AG09319 (cell line): ENCODE data around the gene KIR2DL1.
"Not testable (repeated sequence)": the region's sequence is repeated elsewhere in the genome, so short reads cannot be mapped to it uniquely, and the experiment has no call there.

Source experiments
- DNase-seq: peaks from one replicate; pipeline ENCODE4 v3.0.0-alpha.2; 2010; ENCODE audit warnings: low read depth; ENCODE audit errors: extremely low read depth
- CTCF ChIP-seq: IDR thresholded peaks from 2 replicates; pipeline ENCODE4 v1.5.1; 2011; ENCODE audit warnings: low read depth, mild to moderate bottlenecking, inconsistent platforms, low read length, moderate library complexity

KIR2DL1 gene

GRCh38 chr19:54804571-54804970 is 35.0 kb downstream of the KIR2DL1 start:
- no peak for TF ChIP-seq CTCF
- DNase-seq = no peak

GRCh38 chr19:54805665-54806515 is 36.3 kb downstream of the KIR2DL1 start:
- no peak for DNase-seq
- no peak for TF ChIP-seq CTCF

GRCh38 chr19:54806516-54806838 is 36.9 kb downstream of the KIR2DL1 start:
- TF ChIP-seq CTCF = no peak
- no peak for DNase-seq

GRCh38 chr19:54814571-54814970 is 45.0 kb downstream of the KIR2DL1 start:
- DNase-seq = not testable (repeated sequence)

- not testable (repeated sequence) for DNase-seq
Measured at GRCh38 chr19:54816251-54816650, 46.7 kb downstream of the KIR2DL1 start, which contains the start of gene KIR3DL1. Gene KIR3DL1, plus strand, starts transcription at chr19:54816468.

GRCh38 chr19:54817670-54818536 is 48.3 kb downstream of the KIR2DL1 start:
- no peak for DNase-seq
- no peak for TF ChIP-seq CTCF

GRCh38 chr19:54824416-54824815 is 54.8 kb downstream of the KIR2DL1 start:
- DNase-seq = not testable (repeated sequence)

- DNase-seq = not testable (repeated sequence)
Measured at GRCh38 chr19:54825326-54825725, 55.7 kb downstream of the KIR2DL1 start.

GRCh38 chr19:54828064-54828463 is 58.5 kb downstream of the KIR2DL1 start:
- DNase-seq = not testable (repeated sequence)

GRCh38 chr19:54832496-54832895 is 62.9 kb downstream of the KIR2DL1 start, which contains the start of gene KIR2DS4:
Gene KIR2DS4, plus strand, starts transcription at chr19:54832676.
- DNase-seq = not testable (repeated sequence)
